GM12874 (cell line): ENCODE results near the gene PNRC1.

Experiments
- CTCF ChIP-seq: IDR thresholded peaks from 2 replicates; pipeline ENCODE4 v1.5.1; 2011; ENCODE audit warnings: low read depth, mild to moderate bottlenecking, control low read depth, low read length, moderate library complexity; ENCODE audit not compliant: insufficient read depth

Gene PNRC1

GRCh38 chr6:89042664-89043063 is 37.9 kb upstream of the PNRC1 start:
- TF ChIP-seq CTCF, result no peak

GRCh38 chr6:89044328-89045010 is 36.1 kb upstream of the PNRC1 start:
- no peak for TF ChIP-seq CTCF

- TF ChIP-seq CTCF, result no peak
These were observed 35.6 kb upstream of the PNRC1 start for GRCh38 chr6:89045011-89045387.

GRCh38 chr6:89045576-89045975 is 35.0 kb upstream of the PNRC1 start:
- no peak for TF ChIP-seq CTCF

- TF ChIP-seq CTCF, result no peak
These were observed 33.1 kb upstream of the PNRC1 start for GRCh38 chr6:89047473-89047872.

GRCh38 chr6:89048288-89048923 is 32.1 kb upstream of the PNRC1 start:
- no peak for TF ChIP-seq CTCF

- TF ChIP-seq CTCF, result no peak
These were observed 31.6 kb upstream of the PNRC1 start for GRCh38 chr6:89048985-89049384.
